B cell (primary cell): ENCODE data around the gene ZDHHC11. TPM values are rescaled to one million over a fixed set of nuclear protein-coding genes. Genes with fewer than 3 reads are reported as not detected.

Source experiments
- ATAC-seq: fragments of 200-7000 bp; cut with Tn5 transposase; one replicate; pipeline ENCODE4 v1.10.0; 2021; ENCODE audit warnings: low read depth, mild to moderate bottlenecking, moderate number of reproducible peaks, moderate library complexity
- CTCF ChIA-PET: fragments of 350-600 bp; sonication (Branson Sonifier 250); formaldehyde crosslinking; loops from one replicate; lab custom pipeline; 2021; ENCODE audit warnings: antibody characterized with exemption, inconsistent platforms; lab: Charles Lee
- POLR2A ChIA-PET: fragments of 350-600 bp; sonication (Branson Sonifier 250); formaldehyde crosslinking; loops from one replicate; lab custom pipeline; 2021; ENCODE audit warnings: antibody characterized with exemption; lab: Charles Lee
- DNase-seq: peaks from one replicate; pipeline ENCODE4 v3.0.0; 2013
- H2AFZ ChIP-seq: 2 replicates; pipeline ENCODE4 v1.6.1; 2012; ENCODE audit warnings: mild to moderate bottlenecking, low read depth, low read length; ENCODE audit not compliant: insufficient read depth, poor library complexity, severe bottlenecking
- H3K27ac ChIP-seq, 2 donors: 1 replicate in 1 of 2; 2 replicates in 1 of 2; pipeline ENCODE4 v1.5.1; 2012 to 2013; ENCODE audit warnings: low read length in 2 of 2, mild to moderate bottlenecking in 2 of 2, moderate library complexity in 1 of 2
- H3K27me3 ChIP-seq, 4 experiments: fragments of 200-600 bp in 1 of 4; sonication (generic) in 1 of 4; replicated peaks in 1 of 4; 1 replicate in 2 of 4; 2 replicates in 2 of 4; pipeline versions ENCODE4 v1.6.1 to v1.7.0; 2013 to 2016; ENCODE audit warnings: low read length in 3 of 4, mild to moderate bottlenecking in 2 of 4, mixed read lengths in 1 of 4, moderate library complexity in 1 of 4; ENCODE audit not compliant: insufficient read depth in 4 of 4, control insufficient read depth in 3 of 4; ENCODE audit errors: control extremely low read depth in 1 of 4
- H3K36me3 ChIP-seq, 2 experiments: replicated peaks in 1 of 2; 1 replicate in 1 of 2; 2 replicates in 1 of 2; pipeline versions ENCODE4 v1.6.1 to v1.7.1; 2013; ENCODE audit warnings: low read length in 1 of 2; ENCODE audit not compliant: insufficient read depth in 2 of 2, control insufficient read depth in 1 of 2; ENCODE audit errors: control extremely low read depth in 1 of 2, extremely low read depth in 1 of 2
- H3K4me1 ChIP-seq, 2 donors: fragments of 200-600 bp in 1 of 2; sonication (generic) in 1 of 2; 1 replicate in 1 of 2; 2 replicates in 1 of 2; pipeline versions ENCODE4 v1.5.1 to v1.6.1; 2013 to 2017; ENCODE audit warnings: low read length in 2 of 2; ENCODE audit not compliant: control insufficient read depth in 2 of 2, insufficient read depth in 2 of 2
- H3K4me2 ChIP-seq: replicated peaks from 2 replicates; pipeline ENCODE3; 2012; ENCODE audit warnings: mild to moderate bottlenecking, low read depth, low read length; ENCODE audit not compliant: poor library complexity, severe bottlenecking
- H3K4me3 ChIP-seq, 5 experiments: fragments of 200-600 bp in 1 of 5; sonication (generic) in 1 of 5; 1 replicate in 3 of 5; 2 replicates in 2 of 5; pipeline versions ENCODE4 v1.5.1 to v1.7.0; 2011 to 2016; ENCODE audit warnings: low read length in 4 of 5, mild to moderate bottlenecking in 4 of 5, low read depth in 2 of 5, control low read depth in 1 of 5, moderate library complexity in 1 of 5; ENCODE audit not compliant: insufficient read depth in 1 of 5; ENCODE audit errors: control extremely low read depth in 1 of 5, extremely low read depth in 1 of 5
- H3K79me2 ChIP-seq: fragments of 200-600 bp; sonication (generic); one replicate; pipeline ENCODE4 v1.6.0; 2016; ENCODE audit warnings: low read length; ENCODE audit not compliant: control insufficient read depth, insufficient read depth
- H3K9ac ChIP-seq: fragments of 200-600 bp; sonication (generic); 2 replicates; pipeline ENCODE4 v1.6.1; 2017; ENCODE audit warnings: mild to moderate bottlenecking, low read length, moderate library complexity
- H3K9me3 ChIP-seq, 3 donors: one replicate each; pipeline versions ENCODE4 v1.6.1 to v1.7.1; 2013; ENCODE audit warnings: low read length in 2 of 3; ENCODE audit not compliant: control insufficient read depth in 2 of 3, insufficient read depth in 1 of 3; ENCODE audit errors: control extremely low read depth in 1 of 3
- H4K20me1 ChIP-seq: 2 replicates; pipeline ENCODE4 v1.6.0; 2012; ENCODE audit warnings: mild to moderate bottlenecking, low read length; ENCODE audit not compliant: insufficient read depth, control insufficient read depth, poor library complexity, severe bottlenecking
- H3K27ac Mint-ChIP-seq: one replicate; pipeline ENCODE4 v1.8.0; 2021; ENCODE audit warnings: mixed read lengths
- H3K27me3 Mint-ChIP-seq: one replicate; pipeline ENCODE4 v1.8.0; 2021; ENCODE audit warnings: mixed read lengths
- H3K4me1 Mint-ChIP-seq: one replicate; pipeline ENCODE4 v1.8.0; 2021; ENCODE audit warnings: mixed read lengths
- H3K4me3 Mint-ChIP-seq: one replicate; pipeline ENCODE4 v1.8.0; 2021; ENCODE audit warnings: mixed read lengths
- H3K9me3 Mint-ChIP-seq: one replicate; pipeline ENCODE4 v1.8.0; 2022; ENCODE audit warnings: mixed read lengths; ENCODE audit not compliant: insufficient read depth
- EZH2 ChIP-seq: IDR thresholded peaks from 2 replicates; pipeline ENCODE4 v1.6.1; 2012; ENCODE audit warnings: borderline replicate concordance, low read depth, mild to moderate bottlenecking, moderate library complexity, low read length; ENCODE audit not compliant: insufficient read depth, poor library complexity, severe bottlenecking
- WGBS: methylation state at CpG from one replicate; pipeline ENCODE4 v1.1.5; 2013; ENCODE audit warnings: missing lambda C conversion rate; ENCODE audit not compliant: insufficient coverage; 5-methylcytosine and 5-hydroxymethylcytosine counted together
- intact Hi-C: fragments of 100-400 bp; cut with micrococcal nuclease; formaldehyde crosslinking; loops from one replicate; pipeline ENCODE4 v1.10.0; 2022
- polyA plus RNA-seq: library from polyadenylated mRNA; depleted of rRNA; stranded (reverse); fragments of >200 nt; gene quantifications from 2 replicates; pipeline ENCODE4 v1.2.3, GENCODE V29; 2012
- total RNA-seq, 2 donors: library from RNA; stranded (reverse); fragments of 120-200 nt in 1 of 2; gene quantifications; 1 replicate in 1 of 2; 2 replicates in 1 of 2; pipeline versions ENCODE4 v1.2.3 to v1.2.4, GENCODE V29; 2013 to 2022
- TF ChIP-seq, protein P1 (sequence below): fragments of 200-600 bp; IDR thresholded peaks from one replicate; pipeline ENCODE4 v1.8.0; 2022; ENCODE audit warnings: antibody characterized with exemption, mild to moderate bottlenecking

The ZDHHC11 gene
- total and polyA plus RNA-seq, 2 donors (not counting 1 experiment from before 2014, with no cell fraction given) = 0.69 to 3.0 TPM

DNA sequence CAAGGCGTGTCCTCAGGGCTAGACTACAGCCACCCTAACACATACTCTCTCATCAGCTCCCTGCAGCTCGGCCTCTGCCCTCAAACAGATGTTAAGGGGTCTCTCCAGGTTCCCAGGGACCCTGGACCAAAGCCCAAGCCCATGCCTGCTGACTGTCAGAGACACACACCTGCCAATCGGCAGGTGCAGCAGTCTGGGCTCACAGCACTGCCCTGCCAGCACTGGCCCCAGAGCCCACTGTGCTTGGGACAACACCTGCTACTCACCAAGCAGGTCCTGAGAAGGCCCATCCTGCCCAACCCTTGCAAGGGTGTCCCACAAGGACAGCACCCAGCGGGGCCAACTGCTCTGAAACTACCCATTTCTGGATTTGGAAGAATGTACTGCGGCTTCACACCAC is 20.2 kb upstream of the ZDHHC11 start:
- peaks cover 6 to 76% of the 10 kb centered on the region in 2 experiments for H3K36me3 ChIP-seq
- ATAC-seq (no peak), DNase-seq (no peak)
- H3K4me3 ChIP-seq = no peak overlapping the region
- intact Hi-C loops = no loop called here
- H3K27me3 Mint-ChIP-seq = no peaks in the 10 kb centered on the region
- ChIA-PET CTCF (interaction anchor here (1.4 kb wide), 1 partner anchor 32 kb away, joined by 4 read pairs; no protein-coding TSS in a partner anchor), POLR2A (no interaction called here)
- peaks cover 0 to 6% (median 0%) of the 10 kb centered on the region in 3 donors for H3K9me3 ChIP-seq
- H3K4me1 Mint-ChIP-seq = peaks cover 3% of the 10 kb centered on the region
- H3K4me1 ChIP-seq = no peaks in the 10 kb centered on the region
- H3K9ac ChIP-seq = no peak overlapping the region
- H3K27ac ChIP-seq = no peak overlapping the region
- 97% methylated on average over 5 of the region's 5 CpGs for WGBS
- TF ChIP-seq, protein P1, sequence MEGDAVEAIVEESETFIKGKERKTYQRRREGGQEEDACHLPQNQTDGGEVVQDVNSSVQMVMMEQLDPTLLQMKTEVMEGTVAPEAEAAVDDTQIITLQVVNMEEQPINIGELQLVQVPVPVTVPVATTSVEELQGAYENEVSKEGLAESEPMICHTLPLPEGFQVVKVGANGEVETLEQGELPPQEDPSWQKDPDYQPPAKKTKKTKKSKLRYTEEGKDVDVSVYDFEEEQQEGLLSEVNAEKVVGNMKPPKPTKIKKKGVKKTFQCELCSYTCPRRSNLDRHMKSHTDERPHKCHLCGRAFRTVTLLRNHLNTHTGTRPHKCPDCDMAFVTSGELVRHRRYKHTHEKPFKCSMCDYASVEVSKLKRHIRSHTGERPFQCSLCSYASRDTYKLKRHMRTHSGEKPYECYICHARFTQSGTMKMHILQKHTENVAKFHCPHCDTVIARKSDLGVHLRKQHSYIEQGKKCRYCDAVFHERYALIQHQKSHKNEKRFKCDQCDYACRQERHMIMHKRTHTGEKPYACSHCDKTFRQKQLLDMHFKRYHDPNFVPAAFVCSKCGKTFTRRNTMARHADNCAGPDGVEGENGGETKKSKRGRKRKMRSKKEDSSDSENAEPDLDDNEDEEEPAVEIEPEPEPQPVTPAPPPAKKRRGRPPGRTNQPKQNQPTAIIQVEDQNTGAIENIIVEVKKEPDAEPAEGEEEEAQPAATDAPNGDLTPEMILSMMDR = no peak
- no peak for TF ChIP-seq EZH2
- H3K27ac Mint-ChIP-seq = no peak overlapping the region
- H3K4me3 Mint-ChIP-seq = no peak overlapping the region
- no peaks in the 10 kb centered on the region for H3K27me3 ChIP-seq
- no peaks in the 10 kb centered on the region for H3K9me3 Mint-ChIP-seq
- H4K20me1 ChIP-seq = peaks cover 11% of the 10 kb centered on the region
- no peaks in the 10 kb centered on the region for H3K79me2 ChIP-seq
- H2AFZ ChIP-seq = no peak overlapping the region
- no peak overlapping the region for H3K4me2 ChIP-seq

DNA sequence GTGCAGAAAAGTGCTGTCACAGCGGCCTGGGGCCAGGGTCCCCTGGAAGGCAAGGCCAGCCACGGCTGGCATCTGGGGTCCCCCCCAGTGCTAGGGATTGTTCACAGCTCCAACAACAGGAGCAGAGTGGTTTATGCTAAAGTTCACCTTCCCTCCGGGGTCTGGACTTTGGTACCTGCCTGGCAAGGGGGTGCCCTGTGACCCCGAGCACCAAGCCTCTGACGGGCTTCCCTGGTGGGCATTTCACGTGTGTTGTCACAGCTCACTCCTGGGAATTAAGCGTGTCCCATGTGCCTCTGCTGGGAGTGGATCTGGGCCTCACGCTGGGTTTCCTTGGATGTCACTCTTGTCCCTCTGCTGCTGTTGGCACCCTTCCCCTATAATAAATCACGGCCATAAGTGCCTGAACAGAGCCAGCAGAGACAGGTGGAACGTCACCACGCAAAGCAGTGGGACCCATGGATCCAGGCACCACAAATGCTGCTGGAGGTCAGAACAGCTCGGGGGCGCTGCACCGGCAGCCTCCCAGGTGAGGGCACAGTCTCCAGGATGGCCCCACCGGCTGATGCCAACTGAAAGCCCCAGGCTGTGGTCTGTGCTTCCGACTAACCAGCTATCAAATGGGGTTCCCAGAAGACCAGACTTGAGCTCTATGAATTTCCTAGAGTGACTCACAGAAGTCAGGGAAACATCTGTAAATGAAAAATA is 17.8 kb upstream of the ZDHHC11 start:
- Mint-ChIP-seq H3K27me3 (no peaks in the 10 kb centered on the region), H3K9me3 (no peaks in the 10 kb centered on the region), H3K4me3 (no peak overlapping the region), H3K27ac (no peak overlapping the region), H3K4me1 (peaks cover 3% of the 10 kb centered on the region)
- ATAC-seq (no peak), DNase-seq (no peak)
- Histone ChIP-seq H3K9me3 (peaks cover 0 to 6% (median 0%) of the 10 kb centered on the region in 3 donors), H3K79me2 (no peaks in the 10 kb centered on the region), H3K36me3 (peaks cover 4 to 86% of the 10 kb centered on the region in 2 experiments), H3K4me3 (no peak overlapping the region), H3K4me1 (no peaks in the 10 kb centered on the region), H3K9ac (no peak overlapping the region), H4K20me1 (peaks cover 9% of the 10 kb centered on the region), H3K27ac (no peak overlapping the region), H3K27me3 (no peaks in the 10 kb centered on the region), H3K4me2 (no peak overlapping the region), H2AFZ (no peak overlapping the region)
- 98% methylated on average over 16 of the region's 16 CpGs for WGBS
- POLR2A ChIA-PET = no interaction called here
- TF ChIP-seq EZH2 = no peak
- TF ChIP-seq, protein P1 = no peak
- CTCF ChIA-PET = no interaction called here
- intact Hi-C loops = no loop called here
